Left lung (tissue), 10 donors: ENCODE measurements around the gene PDIA2. TPM values are rescaled to one million over a fixed set of nuclear protein-coding genes. Genes with fewer than 3 reads are reported as not detected.
A peak's percentile ranks its signal among the peaks of the same experiment; 100 is the strongest.
"Not testable (repeated sequence)": the region's sequence is repeated elsewhere in the genome, so short reads cannot be mapped to it uniquely, and the experiment has no call there.

Source experiments
- ATAC-seq: fragments of 200-7000 bp; cut with Tn5 transposase; one replicate; pipeline ENCODE4 v1.9.1; 2020; ENCODE audit warnings: moderate library complexity
- DNase-seq, 4 donors: peaks; one replicate each; pipeline ENCODE4 v3.0.0-alpha.2; 2013 to 2020
- H3K27ac ChIP-seq, 2 donors: fragments of 200-600 bp; sonication (generic) in 1 of 2; one replicate each; pipeline versions ENCODE4 v1.5.0 to v1.8.0; 2020 to 2021
- H3K27me3 ChIP-seq, 2 donors: fragments of 200-600 bp; sonication (generic) in 1 of 2; one replicate each; pipeline versions ENCODE4 v1.5.0 to v1.8.0; 2020 to 2021
- H3K36me3 ChIP-seq, 2 donors: fragments of 200-600 bp; sonication (generic) in 1 of 2; one replicate each; pipeline versions ENCODE4 v1.5.0 to v1.8.0; 2020 to 2021
- H3K4me1 ChIP-seq, 2 donors: fragments of 200-600 bp; one replicate each; pipeline ENCODE4 v1.8.0; 2021
- H3K4me3 ChIP-seq, 2 donors: fragments of 200-600 bp; sonication (generic) in 1 of 2; one replicate each; pipeline versions ENCODE4 v1.5.0 to v1.8.0; 2020 to 2021; ENCODE audit warnings: mild to moderate bottlenecking in 1 of 2
- H3K9me3 ChIP-seq, 2 donors: fragments of 200-600 bp; sonication (generic) in 1 of 2; one replicate each; pipeline versions ENCODE4 v1.5.0 to v1.8.0; 2020 to 2021
- CTCF ChIP-seq, 2 donors: fragments of 200-600 bp; sonication (generic) in 1 of 2; IDR thresholded peaks; one replicate each; pipeline versions ENCODE4 v1.5.0 to v1.8.0; 2021; ENCODE audit warnings: antibody characterized with exemption in 2 of 2
- intact Hi-C, 2 donors: fragments of 100-400 bp; cut with DNase I; formaldehyde crosslinking; loops; one replicate each; pipeline versions ENCODE4 v1.11.2 to v1.14.2; 2022
- polyA plus RNA-seq, 6 donors: library from polyadenylated mRNA; unstranded; fragments of 120-200 nt; gene quantifications; one replicate each; pipeline ENCODE4 v1.2.1, GENCODE V29; 2013; ENCODE audit not compliant: insufficient read length in 6 of 6
- total RNA-seq, 2 donors: library from RNA; stranded (reverse); fragmentation: NEBNext Ultra II Directional; extraction: Animal tissue kit (Norgen Biotek cat#: 25700); gene quantifications; one replicate each; pipeline ENCODE4 v1.2.1, GENCODE V29; 2021
- donor health status: DM: no; HTN: yes; CAD: no.
- donor health status: DM: no; HTN: no; CAD: no.

Gene PDIA2
- total and polyA plus RNA-seq, 8 donors, result 0.29 to 1.2 (median 0.57) TPM

GRCh38 chr16:252366-253337 lies 30.3 kb upstream of the PDIA2 start:
- peaks cover 0 to 34% of the 10 kb centered on the region in 2 donors for H3K36me3 ChIP-seq
- ATAC-seq (no peak), DNase-seq (peak in 1 of 4 donors; percentile 53)
- no peak for TF ChIP-seq CTCF (IDR thresholded peaks at IDR 0.05)
- peak overlapping the region in 1 of 2 donors; percentile 2 for H3K4me3 ChIP-seq
- no peaks in the 10 kb centered on the region for H3K27me3 ChIP-seq
- peak overlapping the region in 1 of 2 donors; percentile 74 for H3K27ac ChIP-seq
- intact Hi-C loops, result no loop called here
- H3K4me1 ChIP-seq, result peaks cover 0 to 17% of the 10 kb centered on the region in 2 donors
- H3K9me3 ChIP-seq, result no peaks in the 10 kb centered on the region

- DNase-seq (peak in 1 of 4 donors; percentile 22), ATAC-seq (no peak)
- Histone ChIP-seq H3K36me3 (peaks cover 0 to 34% of the 10 kb centered on the region in 2 donors), H3K9me3 (no peaks in the 10 kb centered on the region), H3K4me3 (no peak overlapping the region), H3K27me3 (no peaks in the 10 kb centered on the region), H3K27ac (no peak overlapping the region), H3K4me1 (peaks cover 0 to 17% of the 10 kb centered on the region in 2 donors)
- TF ChIP-seq CTCF (IDR thresholded peaks at IDR 0.05), result no peak
- intact Hi-C loops, result no loop called here
These were observed 29.1 kb upstream of the PDIA2 start for GRCh38 chr16:253833-254232.

- intact Hi-C loops, result no loop called here
- TF ChIP-seq CTCF (IDR thresholded peaks at IDR 0.05), result no peak
- DNase-seq (peak in 1 of 4 donors; percentile 72), ATAC-seq (no peak)
- no peaks in the 10 kb centered on the region for H3K9me3 ChIP-seq
- H3K4me3 ChIP-seq, result no peak overlapping the region
- no peak overlapping the region for H3K27ac ChIP-seq
- H3K27me3 ChIP-seq, result no peaks in the 10 kb centered on the region
- H3K4me1 ChIP-seq, result peaks cover 0 to 17% of the 10 kb centered on the region in 2 donors
- H3K36me3 ChIP-seq, result peaks cover 0 to 38% of the 10 kb centered on the region in 2 donors
These were observed 28.5 kb upstream of the PDIA2 start for GRCh38 chr16:254461-254860.

- ATAC-seq (no peak), DNase-seq (peak in 1 of 4 donors; percentile 4)
- H3K27me3 ChIP-seq, result no peaks in the 10 kb centered on the region
- H3K9me3 ChIP-seq, result no peaks in the 10 kb centered on the region
- no peak overlapping the region for H3K4me3 ChIP-seq
- intact Hi-C loops, result no loop called here
- H3K27ac ChIP-seq, result no peak overlapping the region
- peaks cover 0 to 17% of the 10 kb centered on the region in 2 donors for H3K4me1 ChIP-seq
- H3K36me3 ChIP-seq, result peaks cover 0 to 39% of the 10 kb centered on the region in 2 donors
- TF ChIP-seq CTCF (IDR thresholded peaks at IDR 0.05), result no peak
These were observed 27.8 kb upstream of the PDIA2 start for GRCh38 chr16:255183-255582.

GRCh38 chr16:258091-258490 lies 24.9 kb upstream of the PDIA2 start:
- intact Hi-C loops, H3K9me3 ChIP-seq, H3K27ac ChIP-seq, H3K4me1 ChIP-seq, DNase-seq, H3K4me3 ChIP-seq, ATAC-seq, H3K27me3 ChIP-seq: not testable (repeated sequence)
- H3K36me3 ChIP-seq, result peaks cover 0 to 64% of the 10 kb centered on the region in 2 donors
